ENCODE measurements around the gene LPIN1. TPM values are rescaled to one million over a fixed set of nuclear protein-coding genes. Genes with fewer than 3 reads are reported as not detected.
"Not testable (repeated sequence)": the region's sequence is repeated elsewhere in the genome, so short reads cannot be mapped to it uniquely, and the experiment has no call there.

The LPIN1 gene
- total and polyA plus RNA-seq, 2 of the 8 experiments (the other 6 are each of a cell fraction or from before 2014, with no cell fraction given) = 4.3 to 9.8 TPM

DNA sequence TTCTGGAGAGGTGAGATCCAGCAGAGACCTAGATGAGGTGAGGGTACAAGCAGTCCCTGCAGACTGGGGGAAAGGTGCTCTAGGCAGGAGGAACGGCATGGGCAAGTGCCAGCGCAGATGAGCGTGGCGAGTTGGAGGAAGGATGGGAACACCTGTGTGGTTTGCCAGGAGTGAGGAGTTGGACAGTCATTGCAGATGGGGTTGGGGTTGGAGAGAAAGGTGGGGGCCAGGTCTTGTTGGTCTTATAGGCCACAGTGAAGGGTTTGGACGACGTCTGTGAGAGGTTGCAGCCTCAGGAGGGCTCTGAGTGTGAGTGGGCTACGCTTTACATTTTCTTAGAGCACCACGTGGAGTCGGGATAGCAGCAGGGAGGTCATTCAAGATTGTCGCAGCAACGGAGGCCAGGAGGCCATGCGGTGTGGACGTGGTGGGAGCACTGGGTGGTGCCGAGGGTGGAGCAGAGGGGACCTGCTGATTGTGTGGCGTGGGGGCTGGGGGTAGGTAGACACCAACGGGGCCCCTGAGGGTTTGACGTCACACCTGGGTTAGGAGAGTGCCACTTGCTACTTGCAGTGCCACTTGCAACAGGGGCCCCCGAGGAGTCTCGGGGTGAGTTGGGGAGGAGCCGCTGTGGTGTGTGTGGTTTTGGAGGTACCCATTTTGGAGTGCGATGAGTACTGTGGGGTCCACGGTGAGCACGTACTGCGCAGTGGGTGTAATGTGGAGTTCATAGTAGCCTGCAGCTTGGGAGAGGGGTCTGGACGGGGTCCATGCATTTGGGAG lies 66.2 kb downstream of the LPIN1 start (continued):
- TF ChIP-seq, protein P1, sequence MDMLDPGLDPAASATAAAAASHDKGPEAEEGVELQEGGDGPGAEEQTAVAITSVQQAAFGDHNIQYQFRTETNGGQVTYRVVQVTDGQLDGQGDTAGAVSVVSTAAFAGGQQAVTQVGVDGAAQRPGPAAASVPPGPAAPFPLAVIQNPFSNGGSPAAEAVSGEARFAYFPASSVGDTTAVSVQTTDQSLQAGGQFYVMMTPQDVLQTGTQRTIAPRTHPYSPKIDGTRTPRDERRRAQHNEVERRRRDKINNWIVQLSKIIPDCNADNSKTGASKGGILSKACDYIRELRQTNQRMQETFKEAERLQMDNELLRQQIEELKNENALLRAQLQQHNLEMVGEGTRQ (IDR thresholded peaks at IDR 0.05; ENCODE audit: low read length) = no peak
- TF ChIP-seq TAF1 (IDR thresholded peaks at IDR 0.05; ENCODE audit: low read depth, low read length) (no peak), MAX (IDR thresholded peaks at IDR 0.05) (no peak)

- H3K79me2 ChIP-seq (ENCODE audit: control insufficient read depth in 1 of 2, insufficient read depth in 2 of 2, low read length in 2 of 2); H3K9me3 ChIP-seq (ENCODE audit: insufficient read depth in 2 of 2, low read depth in 1 of 2, low read length in 1 of 2); DNase-seq (ENCODE audit: low read depth in 1 of 2, low spot score in 2 of 2); H3K18ac ChIP-seq (ENCODE audit: extremely low read depth, low read length); H2BK15ac ChIP-seq (ENCODE audit: low read length); H3K79me1 ChIP-seq (ENCODE audit: low read depth, low read length); POLR2A ChIA-PET (ENCODE audit: partially characterized antibody); H3K56ac ChIP-seq (replicated peaks; ENCODE audit: insufficient read length, low read depth, low read length); H3K36me3 ChIP-seq (ENCODE audit: control insufficient read depth in 2 of 4, insufficient read depth in 4 of 4, low read length in 3 of 4); H2BK5ac ChIP-seq (ENCODE audit: low read depth, low read length); H4K5ac ChIP-seq (ENCODE audit: insufficient read length, low read depth, low read length); H3K23ac ChIP-seq (ENCODE audit: insufficient read length); H3K4me2 ChIP-seq (ENCODE audit: insufficient read depth in 1 of 2, low read depth in 2 of 2, low read length in 2 of 2); H4K8ac ChIP-seq (ENCODE audit: extremely low read depth, insufficient read depth, low read length); H3K4ac ChIP-seq (replicated peaks; ENCODE audit: insufficient read length, low read depth, low read length); H2BK120ac ChIP-seq (replicated peaks; ENCODE audit: low read depth, low read length); H3K14ac ChIP-seq (ENCODE audit: insufficient read length); H3K4me1 ChIP-seq (replicated peaks in 1 of 4; ENCODE audit: control insufficient read depth in 3 of 4, insufficient read depth in 4 of 4, low read length in 3 of 4); H3K27me3 ChIP-seq (replicated peaks in 1 of 4; ENCODE audit: control insufficient read depth in 3 of 4, extremely low read depth in 1 of 4, insufficient read depth in 3 of 4, low read length in 3 of 4); H4K20me1 ChIP-seq (replicated peaks in 1 of 2; ENCODE audit: control insufficient read depth in 1 of 2, insufficient read depth in 2 of 2, low read length in 2 of 2); H2AK5ac ChIP-seq (ENCODE audit: low read depth, low read length); H3K23me2 ChIP-seq (ENCODE audit: low read depth, low read length); H3K27ac ChIP-seq (ENCODE audit: low read depth, low read length); H2BK12ac ChIP-seq (ENCODE audit: low read depth, low read length); H3K4me3 ChIP-seq (ENCODE audit: extremely low read depth in 1 of 4, insufficient read depth in 2 of 4, low read depth in 3 of 4, low read length in 4 of 4); FAIRE-seq; H4K91ac ChIP-seq (replicated peaks; ENCODE audit: insufficient read length, low read length); CTCF ChIA-PET (ENCODE audit: partially characterized antibody); H2AFZ ChIP-seq (ENCODE audit: low read length); H3K9ac ChIP-seq (replicated peaks in 1 of 4; ENCODE audit: extremely low read depth in 1 of 4, low read depth in 3 of 4, low read length in 3 of 4); H2BK20ac ChIP-seq (ENCODE audit: low read length): not testable (repeated sequence)
- WGBS, 2 experiments (ENCODE audit: extremely low coverage in 1 of 2, insufficient coverage in 1 of 2, insufficient read length in 1 of 2, insufficient replicate concordance in 2 of 2, low coverage in 1 of 2, low lambda C conversion rate in 2 of 2, missing lambda C conversion rate in 1 of 2) = 90% methylated on average over 10 of the region's 10 CpGs; no CpG with 5 or more reads in 1 of the 2 experiments
Measured at GRCh38 chr2:11813345-11813744, 66.9 kb downstream of the LPIN1 start.

Measured in H1 (cell line).